ENCODE data around the gene UBXN6. TPM values are rescaled to one million over a fixed set of nuclear protein-coding genes. Genes with fewer than 3 reads are reported as not detected.

UBXN6 gene
- total RNA-seq, 2 experiments from 2014 or later, result 36.2 to 44.6 TPM

DNA sequence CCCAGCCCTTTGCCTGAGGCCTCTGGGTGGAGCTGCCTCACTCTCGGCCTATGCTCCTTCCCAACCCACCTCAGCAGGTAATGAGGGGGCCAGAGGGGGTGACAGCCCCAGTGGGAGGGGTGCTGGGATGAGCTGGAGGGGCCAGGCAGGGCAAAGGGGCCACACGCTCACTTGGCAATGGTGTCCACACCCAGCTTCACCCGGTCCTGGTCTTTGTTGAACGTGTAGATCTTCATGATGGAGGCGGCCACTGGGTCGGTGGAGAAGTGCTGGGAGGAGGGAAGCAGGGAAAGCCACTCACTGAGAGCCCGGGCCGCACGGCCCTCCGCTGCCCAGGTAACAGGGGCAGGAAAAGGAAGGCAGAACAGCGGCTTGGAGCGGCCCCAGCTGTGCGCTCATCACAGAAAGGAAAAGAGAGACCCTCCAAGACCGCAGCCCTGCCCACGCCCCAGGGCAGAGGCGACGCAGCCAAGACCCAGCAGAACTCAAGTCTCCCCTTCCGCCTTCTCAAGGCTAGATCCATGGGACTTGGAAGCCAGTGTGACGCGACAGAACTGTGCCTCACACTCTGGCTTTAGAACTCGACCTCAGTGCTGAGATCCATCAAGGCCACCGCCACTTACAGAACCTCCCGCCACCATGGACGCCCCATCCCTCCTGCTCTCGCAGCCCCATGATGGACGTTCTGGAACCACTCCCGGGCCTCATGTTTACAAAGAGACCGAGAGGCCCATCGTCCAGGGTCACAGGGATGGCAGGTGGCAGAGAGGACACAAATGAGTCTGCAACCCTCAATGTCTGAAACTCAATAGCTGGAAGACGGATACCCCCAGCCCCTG is 9.2 kb downstream of the UBXN6 start:
- H3K27me3 Mint-ChIP-seq, result no peaks in the 10 kb centered on the region
- no peaks in the 10 kb centered on the region for H3K9me3 Mint-ChIP-seq
- no peak overlapping the region for H3K27ac Mint-ChIP-seq
- no peak for DNase-seq
- CTCF ChIA-PET, result interaction anchor here (1.2 to 1.4 kb wide), 2 partner anchors 23 to 48 kb away, joined by 4 to 5 read pairs; partner anchors contain the start of gene SH3GL1
- H3K36me3 Mint-ChIP-seq (ENCODE audit: low read depth), result peaks cover 15% of the 10 kb centered on the region
- H3K4me1 Mint-ChIP-seq, result no peaks in the 10 kb centered on the region
- POLR2A ChIA-PET, result no interaction called here
- H3K4me3 Mint-ChIP-seq, result no peak overlapping the region

DNA sequence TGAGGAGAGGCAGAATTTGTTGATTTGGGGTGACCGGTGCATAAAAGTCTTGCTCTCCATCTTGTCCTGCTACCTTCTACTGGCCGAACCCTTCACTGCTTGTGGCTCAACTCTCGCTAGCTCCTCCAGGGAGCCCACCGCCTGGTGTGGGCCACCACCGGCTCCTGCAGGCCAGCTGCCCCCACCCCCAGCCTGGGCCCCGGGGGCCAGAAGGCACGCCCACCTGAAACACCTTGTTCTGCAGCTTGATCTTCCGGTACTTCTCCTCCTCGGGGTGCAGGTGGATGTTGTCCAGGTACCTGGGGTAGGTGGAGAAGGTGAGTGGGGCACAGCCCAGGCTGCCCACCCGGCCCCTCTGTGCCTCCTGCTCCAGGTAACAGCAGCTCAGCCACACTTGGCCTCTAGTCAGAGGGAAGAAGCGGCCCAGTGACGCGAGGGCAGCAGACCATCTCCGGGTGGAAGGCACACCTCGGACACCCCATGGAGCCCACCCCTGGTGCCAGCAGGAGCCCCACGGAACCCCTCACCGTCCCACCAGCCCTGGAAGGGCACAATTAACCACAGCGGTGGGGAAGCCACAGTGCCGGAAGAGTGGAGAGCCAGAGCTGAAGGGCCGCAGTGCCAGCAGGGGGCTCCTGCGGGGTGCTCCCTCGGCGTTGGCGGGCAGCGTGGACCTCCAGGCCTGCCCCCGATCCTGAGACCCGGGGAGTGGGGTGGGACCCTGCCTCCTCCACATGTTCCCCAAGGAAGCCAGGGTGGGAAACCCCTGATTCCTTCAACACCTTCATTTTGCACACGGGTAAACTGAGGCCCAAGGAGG is 10.1 kb downstream of the UBXN6 start:
- Mint-ChIP-seq H3K27ac (no peak overlapping the region), H3K36me3 (ENCODE audit: low read depth) (peaks cover 15% of the 10 kb centered on the region), H3K4me3 (no peak overlapping the region), H3K27me3 (no peaks in the 10 kb centered on the region), H3K4me1 (no peaks in the 10 kb centered on the region), H3K9me3 (no peaks in the 10 kb centered on the region)
- ChIA-PET POLR2A (no interaction called here), CTCF (no interaction called here)
- no peak for DNase-seq

DNA sequence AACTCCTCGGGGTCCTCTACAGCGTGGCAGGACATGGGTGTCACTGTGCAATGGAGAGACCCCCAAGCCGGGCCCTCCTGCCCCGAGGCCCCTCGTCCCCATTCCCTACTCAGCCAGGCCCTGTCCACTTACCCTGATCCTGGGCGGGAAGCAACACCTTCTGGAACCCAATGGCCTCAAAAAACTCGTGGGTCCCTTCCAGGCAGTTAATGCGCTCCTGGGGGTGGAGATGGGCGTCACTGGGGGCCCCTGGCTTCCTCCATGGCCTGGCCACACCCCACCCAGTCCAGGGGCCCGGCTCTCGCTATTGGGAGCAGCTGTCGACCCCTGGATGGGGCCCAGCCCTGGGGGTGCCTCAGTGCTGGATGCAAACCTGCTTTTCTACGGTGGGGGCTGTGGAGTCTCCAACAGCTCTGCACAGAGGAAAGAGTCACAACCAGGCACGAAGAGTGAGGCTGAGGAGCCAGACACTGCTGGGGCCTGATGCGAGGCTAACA is 10.8 kb downstream of the UBXN6 start:
- POLR2A ChIA-PET, result no interaction called here
- H3K4me1 Mint-ChIP-seq, result no peaks in the 10 kb centered on the region

GRCh38 chr19:4445963-4446703 is 11.5 kb downstream of the UBXN6 start:
- no peak overlapping the region for H3K4me3 Mint-ChIP-seq
- H3K4me1 Mint-ChIP-seq, result no peaks in the 10 kb centered on the region
- CTCF ChIA-PET, result interaction anchor here (0.6 kb wide), 1 partner anchor 170 kb away, joined by 3 read pairs; no protein-coding TSS in a partner anchor
- H3K27ac Mint-ChIP-seq, result no peak overlapping the region
- DNase-seq, result no peak
- peaks cover 23% of the 10 kb centered on the region for H3K36me3 Mint-ChIP-seq (ENCODE audit: low read depth)
- POLR2A ChIA-PET, result no interaction called here
- no peaks in the 10 kb centered on the region for H3K9me3 Mint-ChIP-seq
- no peaks in the 10 kb centered on the region for H3K27me3 Mint-ChIP-seq

More for the DNA sequence above, 10.8 kb downstream of the UBXN6 start:
- DNase-seq, result no peak
- H3K36me3 Mint-ChIP-seq (ENCODE audit: low read depth), result peaks cover 23% of the 10 kb centered on the region
- H3K4me3 Mint-ChIP-seq, result no peak overlapping the region
- H3K27me3 Mint-ChIP-seq, result no peaks in the 10 kb centered on the region
- H3K27ac Mint-ChIP-seq, result no peak overlapping the region
- H3K9me3 Mint-ChIP-seq, result no peaks in the 10 kb centered on the region
- CTCF ChIA-PET, result interaction anchor here (0.6 kb wide), 1 partner anchor 170 kb away, joined by 3 read pairs; no protein-coding TSS in a partner anchor

DNA sequence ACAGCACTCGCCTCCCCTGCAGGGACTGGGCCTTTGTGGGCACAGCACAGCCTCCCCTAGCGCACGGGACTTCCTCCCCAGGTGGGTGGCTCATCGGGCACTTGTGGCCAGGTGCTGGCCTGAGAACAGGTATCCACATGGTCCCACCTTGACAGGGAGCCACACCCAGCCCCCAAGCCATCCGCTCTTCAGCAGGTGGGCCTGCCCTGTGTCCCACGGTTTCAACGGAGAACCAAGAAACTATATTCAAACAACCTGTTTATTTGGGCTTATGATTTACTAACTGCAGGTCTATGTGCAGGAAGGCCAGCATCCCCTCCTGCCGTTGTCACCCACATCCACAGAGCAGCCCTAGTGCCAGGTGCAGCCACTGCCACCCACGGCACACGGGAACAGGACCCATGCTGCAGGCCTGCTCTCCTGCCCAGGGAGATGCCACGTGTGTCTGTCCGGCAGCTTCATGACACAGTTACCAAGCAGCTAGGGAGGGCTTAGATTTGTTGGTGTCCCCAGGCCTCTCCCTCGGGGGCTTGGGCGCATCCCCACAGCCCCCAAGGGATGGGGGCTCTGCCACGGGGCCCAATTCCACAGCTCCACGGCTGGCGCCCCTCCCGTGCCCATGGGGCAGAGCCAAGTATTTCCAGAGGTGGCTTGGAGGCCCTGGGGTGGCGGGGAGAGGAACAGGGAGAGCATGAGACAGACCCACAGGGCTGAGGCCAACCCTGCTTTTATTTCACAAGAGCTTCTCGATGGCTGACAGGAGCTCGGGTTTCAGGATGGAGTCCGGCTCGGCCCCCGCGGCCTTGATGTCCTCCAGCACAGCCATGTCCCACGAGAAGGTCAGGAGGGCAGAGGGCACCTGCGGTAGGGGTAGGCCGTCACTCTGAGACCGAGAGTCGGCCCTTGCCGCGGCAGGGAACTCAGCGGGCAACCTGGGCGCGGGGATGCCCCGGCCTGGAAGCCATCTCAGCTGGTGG is 12.5 kb downstream of the UBXN6 start:
- no peaks in the 10 kb centered on the region for H3K27me3 Mint-ChIP-seq
- no peaks in the 10 kb centered on the region for H3K9me3 Mint-ChIP-seq
- H3K4me1 Mint-ChIP-seq, result no peaks in the 10 kb centered on the region
- ChIA-PET POLR2A (no interaction called here), CTCF (no interaction called here)
- no peak overlapping the region for H3K4me3 Mint-ChIP-seq
- H3K36me3 Mint-ChIP-seq (ENCODE audit: low read depth), result peaks cover 20% of the 10 kb centered on the region
- no peak overlapping the region for H3K27ac Mint-ChIP-seq
- DNase-seq, result no peak

GRCh38 chr19:4443966-4444764 is 13.4 kb downstream of the UBXN6 start:
- ChIA-PET CTCF (interaction anchor here (0.6 kb wide), 1 partner anchor 21 kb away, joined by 3 read pairs; no protein-coding TSS in a partner anchor), POLR2A (no interaction called here)
- Mint-ChIP-seq H3K36me3 (ENCODE audit: low read depth) (peaks cover 19% of the 10 kb centered on the region), H3K4me3 (no peak overlapping the region), H3K27me3 (no peaks in the 10 kb centered on the region), H3K4me1 (no peaks in the 10 kb centered on the region), H3K9me3 (no peaks in the 10 kb centered on the region), H3K27ac (peak overlapping the region; percentile 4)
- DNase-seq, result no peak

GRCh38 chr19:4443188-4443587 is 14.4 kb downstream of the UBXN6 start:
- Mint-ChIP-seq H3K4me1 (no peaks in the 10 kb centered on the region), H3K27ac (no peak overlapping the region), H3K4me3 (no peak overlapping the region), H3K9me3 (no peaks in the 10 kb centered on the region), H3K27me3 (no peaks in the 10 kb centered on the region), H3K36me3 (ENCODE audit: low read depth) (peaks cover 15% of the 10 kb centered on the region)
- CTCF ChIA-PET, result no interaction called here
- POLR2A ChIA-PET, result no interaction called here
- DNase-seq, result no peak

DNA sequence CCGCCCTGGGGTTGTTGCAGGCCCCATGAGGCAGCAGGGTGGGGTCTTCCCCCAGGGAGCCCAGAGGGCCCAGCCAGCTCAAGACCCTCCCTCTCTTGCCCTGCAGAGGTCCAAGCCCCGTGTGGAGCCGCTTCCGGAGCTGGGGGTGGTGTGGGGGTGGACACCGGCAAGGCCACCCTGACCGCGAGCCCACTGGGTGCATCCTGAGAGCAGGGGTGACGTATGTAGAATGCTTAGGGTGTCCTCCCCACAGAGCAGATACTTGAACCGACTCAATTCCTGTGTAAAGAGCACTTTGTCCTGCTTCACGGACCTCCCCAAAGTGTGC is 14.8 kb downstream of the UBXN6 start:
- H3K36me3 Mint-ChIP-seq (ENCODE audit: low read depth), result peaks cover 15% of the 10 kb centered on the region
- CTCF ChIA-PET, result no interaction called here
- DNase-seq, result no peak
- H3K4me1 Mint-ChIP-seq, result no peaks in the 10 kb centered on the region
- H3K27ac Mint-ChIP-seq, result no peak overlapping the region
- H3K27me3 Mint-ChIP-seq, result no peaks in the 10 kb centered on the region
- H3K4me3 Mint-ChIP-seq, result no peak overlapping the region
- POLR2A ChIA-PET, result no interaction called here
- no peaks in the 10 kb centered on the region for H3K9me3 Mint-ChIP-seq

DNA sequence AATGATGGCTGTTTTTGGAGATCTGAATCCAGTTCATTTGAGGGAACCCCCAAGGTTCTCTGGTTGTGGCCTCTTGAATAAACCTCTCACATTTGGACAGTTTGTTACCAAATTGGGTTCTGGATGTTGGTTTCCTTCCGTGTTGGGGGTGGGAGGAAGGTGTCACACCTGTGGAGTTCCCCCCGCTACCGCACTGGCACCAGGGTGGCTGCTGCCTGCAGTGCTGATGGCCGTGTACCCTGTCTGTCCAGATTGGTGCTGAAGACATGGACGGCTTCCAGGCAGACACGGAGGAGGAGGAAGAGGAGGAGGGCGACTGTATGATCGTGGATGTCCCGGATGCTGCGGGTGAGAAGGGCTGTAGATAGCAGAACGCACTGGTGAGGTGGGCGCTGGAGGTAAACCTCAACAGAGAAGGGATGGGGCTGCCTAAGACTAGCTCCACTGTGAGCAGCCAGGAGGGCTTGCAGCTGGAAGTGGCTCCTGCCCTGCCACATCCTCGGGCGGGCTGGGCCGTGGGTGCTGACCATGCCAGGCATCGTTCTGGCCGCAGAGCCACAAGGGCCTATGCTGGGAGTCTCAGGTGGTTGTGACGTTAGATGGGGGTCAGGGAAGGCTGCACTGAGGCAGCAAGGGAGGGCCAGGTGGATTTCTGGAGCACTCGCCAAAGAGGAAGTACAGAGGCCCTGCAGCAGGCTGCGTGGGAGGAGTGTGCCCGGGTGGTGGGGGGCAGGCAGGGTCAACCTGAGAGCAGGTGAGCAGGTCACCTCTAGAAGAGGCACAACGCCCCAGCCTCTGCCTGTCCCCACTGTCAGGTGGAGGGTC is 15.4 kb downstream of the UBXN6 start:
- Mint-ChIP-seq H3K27ac (no peak overlapping the region), H3K4me3 (no peak overlapping the region), H3K36me3 (ENCODE audit: low read depth) (peaks cover 15% of the 10 kb centered on the region), H3K4me1 (no peaks in the 10 kb centered on the region), H3K9me3 (no peaks in the 10 kb centered on the region), H3K27me3 (no peaks in the 10 kb centered on the region)
- POLR2A ChIA-PET, result no interaction called here
- DNase-seq, result no peak
- CTCF ChIA-PET, result no interaction called here

GRCh38 chr19:4439243-4439642 is 18.4 kb downstream of the UBXN6 start:
- DNase-seq, result no peak
- ChIA-PET POLR2A (no interaction called here), CTCF (no interaction called here)
- no peak overlapping the region for H3K27ac Mint-ChIP-seq
- no peaks in the 10 kb centered on the region for H3K4me1 Mint-ChIP-seq
- H3K27me3 Mint-ChIP-seq, result no peaks in the 10 kb centered on the region
- H3K9me3 Mint-ChIP-seq, result no peaks in the 10 kb centered on the region
- H3K36me3 Mint-ChIP-seq (ENCODE audit: low read depth), result peaks cover 21% of the 10 kb centered on the region
- H3K4me3 Mint-ChIP-seq, result no peak overlapping the region

DNA sequence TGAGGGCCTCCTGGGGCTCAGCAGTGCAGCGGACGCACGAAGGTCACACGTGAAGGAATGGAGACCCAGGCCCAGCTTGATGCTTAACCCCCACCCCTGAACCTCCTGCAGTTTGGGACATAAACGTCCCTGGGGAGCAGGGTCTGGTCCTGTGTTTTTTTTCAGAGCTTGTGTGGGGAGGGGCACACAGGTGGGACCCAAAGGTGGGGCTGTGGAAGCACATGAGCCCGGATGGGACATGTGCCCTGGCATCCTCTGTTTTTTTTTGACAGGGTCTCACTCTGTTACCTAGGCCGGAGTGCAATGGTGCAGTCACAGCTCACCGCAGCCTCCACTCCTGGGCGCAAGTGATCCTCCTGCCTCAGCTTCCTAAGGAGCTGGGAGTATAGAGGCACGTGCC is 20.5 kb downstream of the UBXN6 start:
- H3K9me3 Mint-ChIP-seq, result no peaks in the 10 kb centered on the region
- H3K27me3 Mint-ChIP-seq, result no peaks in the 10 kb centered on the region
- H3K4me1 Mint-ChIP-seq, result no peaks in the 10 kb centered on the region
- POLR2A ChIA-PET, result no interaction called here
- H3K36me3 Mint-ChIP-seq (ENCODE audit: low read depth), result peaks cover 21% of the 10 kb centered on the region
- H3K27ac Mint-ChIP-seq, result no peak overlapping the region
- no peak overlapping the region for H3K4me3 Mint-ChIP-seq
- DNase-seq, result no peak
- CTCF ChIA-PET, result interaction anchor here (0.7 kb wide), 1 partner anchor 17 kb away, joined by 3 read pairs; no protein-coding TSS in a partner anchor

Measured in activated CD4-positive, alpha-beta T cell treated with anti-CD3 and anti-CD28 coated beads, Interleukin-2, amount 10 ng/mL, durations not matched to agents 7 days and 5 days (primary cell).